HFFc6 (cell line): ENCODE data around the gene SCAF11. TPM values are rescaled to one million over a fixed set of nuclear protein-coding genes. Genes with fewer than 3 reads are reported as not detected.

ENCODE experiments used
- DNase-seq: peaks from one replicate; pipeline ENCODE4 v3.0.0-alpha.2; 2018
- H3K27ac Mint-ChIP-seq: 2 replicates; pipeline ENCODE4 v1.8.0; 2020; ENCODE audit warnings: mild to moderate bottlenecking, mixed read lengths
- H3K27me3 Mint-ChIP-seq: 2 replicates; pipeline ENCODE4 v1.8.0; 2021; ENCODE audit warnings: mild to moderate bottlenecking, moderate library complexity, mixed read lengths; ENCODE audit not compliant: insufficient read depth
- H3K36me3 Mint-ChIP-seq: 2 replicates; pipeline ENCODE4 v1.8.0; 2021; ENCODE audit warnings: low read depth, mixed read lengths
- H3K4me1 Mint-ChIP-seq: 2 replicates; pipeline ENCODE4 v1.8.0; 2020; ENCODE audit warnings: low read depth, mixed read lengths
- H3K4me3 Mint-ChIP-seq: 2 replicates; pipeline ENCODE4 v1.8.0; 2020; ENCODE audit warnings: mild to moderate bottlenecking, moderate library complexity, mixed read lengths
- H3K9me3 Mint-ChIP-seq: 2 replicates; pipeline ENCODE4 v1.8.0; 2020; ENCODE audit warnings: mild to moderate bottlenecking, mixed read lengths
- CTCF ChIP-seq: fragments of 200-600 bp; sonication (generic); IDR thresholded peaks from 2 replicates; pipeline ENCODE4 v1.5.0; 2021; ENCODE audit warnings: antibody characterized with exemption, mild to moderate bottlenecking
- total RNA-seq, 6 experiments: library from RNA; stranded (reverse); fragmentation: NEBNext Ultra II Directional; extraction: Animal tissue kit (Norgen Biotek cat#: 25700); gene quantifications; 2 replicates in 1 of 6; 3 replicates in 5 of 6; pipeline ENCODE4 v1.2.3, GENCODE V29; 2021

SCAF11 gene
- total RNA-seq, 6 experiments from 2014 or later: 108 to 130 (median 115) TPM

GRCh38 chr12:45981075-45981837 is 9.1 kb downstream of the SCAF11 start:
- no peak for DNase-seq
- TF ChIP-seq CTCF: no peak
- Mint-ChIP-seq H3K27ac (no peak overlapping the region), H3K36me3 (peaks cover 20% of the 10 kb centered on the region), H3K27me3 (no peaks in the 10 kb centered on the region), H3K4me1 (peaks cover 87% of the 10 kb centered on the region), H3K4me3 (no peak overlapping the region; the same call in 1 of the 2 replicates), H3K9me3 (no peaks in the 10 kb centered on the region)

- TF ChIP-seq CTCF: no peak
- DNase-seq: no peak
- Mint-ChIP-seq H3K27me3 (no peaks in the 10 kb centered on the region), H3K36me3 (peaks cover 17% of the 10 kb centered on the region), H3K27ac (no peak overlapping the region), H3K9me3 (no peaks in the 10 kb centered on the region), H3K4me1 (peaks cover 87% of the 10 kb centered on the region), H3K4me3 (no peak overlapping the region)
Observed at GRCh38 chr12:45980540-45980939, 9.8 kb downstream of the SCAF11 start.

GRCh38 chr12:45978108-45978507 is 12.3 kb downstream of the SCAF11 start:
- no peak for TF ChIP-seq CTCF
- Mint-ChIP-seq H3K27ac (peak overlapping the region; percentile 14; the same call in 1 of the 2 replicates), H3K4me3 (no peak overlapping the region), H3K36me3 (peaks cover 21% of the 10 kb centered on the region), H3K4me1 (peaks cover 92% of the 10 kb centered on the region), H3K27me3 (no peaks in the 10 kb centered on the region), H3K9me3 (no peaks in the 10 kb centered on the region)
- no peak for DNase-seq

GRCh38 chr12:45977620-45978019 is 12.8 kb downstream of the SCAF11 start:
- Mint-ChIP-seq H3K9me3 (no peaks in the 10 kb centered on the region), H3K36me3 (peaks cover 21% of the 10 kb centered on the region), H3K4me3 (no peak overlapping the region), H3K27me3 (peaks cover 1% of the 10 kb centered on the region; the same call in 1 of the 2 replicates), H3K4me1 (peaks cover 92% of the 10 kb centered on the region), H3K27ac (no peak overlapping the region)
- TF ChIP-seq CTCF: no peak
- DNase-seq: no peak

GRCh38 chr12:45975506-45975905 is 14.9 kb downstream of the SCAF11 start:
- no peaks in the 10 kb centered on the region for H3K9me3 Mint-ChIP-seq
- H3K36me3 Mint-ChIP-seq: peaks cover 35% of the 10 kb centered on the region
- H3K27ac Mint-ChIP-seq: peak overlapping the region; percentile 56
- H3K4me1 Mint-ChIP-seq: peaks cover 98% of the 10 kb centered on the region
- no peak overlapping the region for H3K4me3 Mint-ChIP-seq
- TF ChIP-seq CTCF: no peak
- H3K27me3 Mint-ChIP-seq: peaks cover 1% of the 10 kb centered on the region; the same call in 1 of the 2 replicates
- no peak for DNase-seq
